ENCODE results near the gene SEC14L2.

Gene SEC14L2

DNA sequence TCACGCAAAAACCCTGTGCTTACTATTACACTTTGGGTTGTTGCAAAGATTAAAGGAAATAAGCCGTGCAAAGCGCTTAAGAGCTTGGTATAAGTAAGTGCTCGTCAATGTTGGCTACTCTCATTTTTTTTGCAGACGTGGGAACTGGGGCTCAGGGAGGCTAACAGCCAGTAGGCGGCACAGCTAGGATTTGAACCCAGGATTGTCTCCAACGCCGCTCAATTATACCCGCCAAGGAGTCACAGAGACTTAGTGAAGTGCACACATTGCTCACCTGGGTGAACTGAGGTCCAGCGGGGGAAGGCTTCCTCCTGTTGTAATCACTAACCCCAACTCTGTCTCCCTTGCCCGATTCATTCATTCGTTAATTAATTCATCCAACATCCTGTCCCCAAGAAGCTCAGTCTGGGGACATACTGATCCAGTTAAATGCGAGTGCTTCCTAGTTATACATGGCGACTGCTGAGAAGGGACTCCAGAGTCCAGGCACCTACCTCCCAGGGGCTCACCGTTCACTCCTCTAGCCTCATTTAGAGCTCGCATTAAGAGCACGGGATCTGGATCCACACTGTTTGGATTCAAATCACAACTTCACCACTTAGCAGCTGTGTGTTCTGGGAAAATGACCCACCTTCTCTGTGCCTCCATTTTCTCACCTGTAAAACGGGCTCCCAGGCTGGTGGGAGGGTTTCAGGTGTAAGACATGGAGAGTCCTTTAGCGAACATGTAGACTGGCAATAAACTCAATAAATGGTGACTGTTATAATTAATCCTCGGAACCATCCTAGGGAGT, 27.9 kb downstream of the SEC14L2 start:
- FAIRE-seq (no peak), DNase-seq (ENCODE audit: extremely low spot score, insufficient read length, low read depth) (no peak)

DNA sequence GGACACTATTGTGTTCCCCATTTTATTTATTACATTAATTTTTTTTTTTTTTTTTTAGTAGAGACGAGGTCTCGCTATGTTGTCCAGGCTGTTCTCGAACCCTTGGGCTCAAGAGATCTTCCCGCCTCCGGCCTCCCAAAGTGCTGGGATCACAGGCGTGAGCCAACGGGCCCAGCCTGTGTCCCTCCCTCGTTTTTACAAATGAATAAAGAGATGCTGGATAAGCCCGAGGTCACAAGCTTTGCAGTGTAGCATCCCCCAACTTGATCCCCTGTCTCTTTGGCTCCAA, 28.5 kb downstream of the SEC14L2 start:
- FAIRE-seq (no peak), DNase-seq (ENCODE audit: extremely low spot score, insufficient read length, low read depth) (no peak)

DNA sequence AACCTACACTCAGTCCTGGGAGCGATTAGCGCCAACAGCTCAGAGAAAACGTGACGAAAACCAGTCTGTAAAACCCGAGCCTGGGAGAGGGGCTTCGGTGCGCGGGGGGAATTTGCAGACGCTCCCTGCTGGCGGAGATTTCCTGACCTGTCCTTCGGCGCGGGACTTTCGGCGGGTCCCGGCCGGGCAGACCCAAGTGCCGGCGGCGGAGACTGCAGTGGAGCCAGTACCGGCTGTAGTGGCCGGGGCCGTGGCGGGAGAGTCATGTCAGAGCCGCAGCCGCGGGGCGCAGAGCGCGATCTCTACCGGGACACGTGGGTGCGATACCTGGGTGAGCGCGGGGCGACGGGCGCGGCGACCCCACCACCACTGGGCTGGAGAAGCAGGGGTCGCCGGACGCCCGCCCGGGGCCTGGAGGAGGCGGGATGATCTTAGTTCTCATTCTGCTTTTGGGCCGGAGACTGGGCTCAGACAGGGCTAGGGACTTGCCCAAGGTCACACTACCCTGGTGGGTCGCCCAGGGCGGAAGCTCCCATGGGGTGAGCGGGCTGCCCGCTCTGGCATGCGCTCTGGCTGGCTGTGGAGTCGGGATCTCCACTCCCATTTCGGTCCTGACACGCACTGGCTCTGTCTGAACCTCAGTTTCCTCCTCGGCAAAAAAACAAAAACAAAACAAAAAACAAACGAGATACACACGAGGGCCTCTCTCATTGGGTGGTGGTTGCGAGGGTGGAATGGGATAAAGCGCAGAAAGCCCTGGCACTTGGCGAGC, 29.0 kb downstream of the SEC14L2 start, which contains the start of gene MTFP1:
MTFP1 (plus strand) TSS at position 153 of the 772 bp plus-strand sequence; CDS start at position 265, 112 bp downstream.
- FAIRE-seq (peak; percentile 83), DNase-seq (ENCODE audit: extremely low spot score, insufficient read length, low read depth) (peak; percentile 47)

DNA sequence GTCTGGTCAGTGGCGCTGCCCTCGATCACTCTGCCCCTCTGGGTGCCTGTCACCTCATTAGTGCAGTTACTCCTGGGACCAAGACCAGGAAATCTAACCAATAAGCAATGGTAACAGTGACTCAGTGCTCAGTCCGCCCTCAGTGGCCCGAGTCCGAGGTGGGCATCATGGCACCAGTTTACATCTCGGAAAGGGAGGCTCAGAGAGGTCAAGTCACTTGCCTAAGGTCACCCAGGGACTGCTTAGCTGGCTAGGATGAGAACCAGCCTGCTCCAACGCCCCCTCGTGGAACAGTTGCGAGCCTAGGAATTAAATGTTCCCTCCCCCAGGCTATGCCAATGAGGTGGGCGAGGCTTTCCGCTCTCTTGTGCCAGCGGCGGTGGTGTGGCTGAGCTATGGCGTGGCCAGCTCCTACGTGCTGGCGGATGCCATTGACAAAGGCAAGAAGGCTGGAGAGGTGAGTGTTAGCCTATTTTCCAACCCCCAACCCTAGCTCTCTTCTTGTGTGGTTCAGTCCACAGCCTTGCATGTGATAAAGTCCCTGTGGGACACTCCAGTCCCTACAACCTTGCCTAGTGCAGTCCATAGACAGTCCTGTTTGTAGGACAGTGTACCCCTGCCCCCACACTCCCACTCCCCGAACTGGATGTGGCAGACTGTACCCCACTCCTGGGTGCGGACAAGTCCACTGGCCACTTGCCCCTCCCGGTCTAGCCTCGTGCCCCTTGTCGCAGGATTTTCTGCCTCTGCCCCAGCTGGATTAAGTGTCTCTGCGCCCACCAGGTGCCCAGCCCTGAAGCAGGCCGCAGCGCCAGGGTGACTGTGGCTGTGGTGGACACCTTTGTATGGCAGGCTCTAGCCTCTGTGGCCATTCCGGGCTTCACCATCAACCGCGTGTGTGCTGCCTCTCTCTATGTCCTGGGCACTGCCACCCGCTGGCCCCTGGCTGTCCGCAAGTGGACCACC, 29.9 kb downstream of the SEC14L2 start:
- DNase-seq (ENCODE audit: extremely low spot score, insufficient read length, low read depth) (peak; percentile 49), FAIRE-seq (peak; percentile 92)

DNA sequence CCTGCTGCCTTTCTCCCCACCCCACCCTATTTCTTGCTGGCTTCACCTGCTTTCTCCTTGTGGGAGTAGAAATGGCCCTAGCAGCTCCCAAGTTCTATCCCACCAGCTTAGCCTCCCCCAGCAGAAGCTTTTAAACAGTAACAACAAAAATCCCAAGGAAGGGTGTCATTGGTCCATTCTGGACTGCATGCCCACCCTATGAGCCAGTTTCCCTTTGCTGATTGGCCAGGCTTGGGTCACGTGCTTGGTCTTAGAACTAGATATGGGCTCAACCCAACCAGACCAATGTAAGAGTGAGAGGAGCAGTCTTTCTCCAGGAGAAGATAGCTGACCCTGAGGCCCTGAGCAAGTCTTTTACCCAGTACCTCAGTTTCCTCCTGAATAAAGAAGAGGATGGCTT, 31.1 kb downstream of the SEC14L2 start:
- FAIRE-seq = no peak
- DNase-seq (ENCODE audit: extremely low spot score, insufficient read length, low read depth) = no peak

DNA sequence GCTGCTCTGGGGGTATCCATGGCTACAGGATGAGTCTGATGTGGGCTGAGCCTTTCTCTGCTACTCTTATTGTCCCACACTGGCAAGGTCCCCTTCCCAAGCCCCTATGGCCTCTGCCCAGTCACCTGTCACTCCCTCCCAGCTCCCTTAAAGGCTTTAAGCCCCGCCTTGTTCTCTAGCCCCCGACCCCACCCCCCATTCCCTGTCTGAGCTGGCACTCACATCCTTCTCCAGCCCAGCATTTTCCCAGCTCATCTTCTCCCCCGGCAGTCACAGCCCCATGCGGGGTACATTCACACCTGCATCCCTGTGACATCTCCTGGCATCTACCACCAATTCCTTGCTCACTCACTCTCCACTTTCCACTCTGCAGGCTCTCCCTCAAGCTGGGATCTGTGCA, 33.1 kb downstream of the SEC14L2 start:
- FAIRE-seq (no peak), DNase-seq (ENCODE audit: extremely low spot score, insufficient read length, low read depth) (no peak)

DNA sequence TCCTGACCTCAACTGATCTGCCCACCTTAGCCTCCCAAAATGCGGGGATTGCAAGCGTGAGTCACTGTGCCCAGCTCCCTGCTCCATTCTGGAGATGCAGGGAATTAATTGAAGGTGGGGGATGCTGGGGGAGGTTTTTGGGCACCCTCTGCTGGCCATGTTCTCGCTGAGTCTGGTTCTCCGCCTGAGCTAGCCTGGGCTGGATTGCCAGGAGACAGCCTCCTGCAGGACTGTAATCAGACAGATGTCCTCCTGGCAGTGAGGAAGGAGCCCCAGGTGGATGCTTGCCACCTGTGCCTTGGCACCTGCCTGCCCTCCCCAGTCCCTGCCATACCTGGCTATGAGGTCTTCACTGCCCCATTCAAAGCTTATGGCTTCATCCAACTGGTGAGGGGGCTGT, 34.1 kb downstream of the SEC14L2 start:
- no peak for FAIRE-seq
- no peak for DNase-seq (ENCODE audit: extremely low spot score, insufficient read length, low read depth)

DNA sequence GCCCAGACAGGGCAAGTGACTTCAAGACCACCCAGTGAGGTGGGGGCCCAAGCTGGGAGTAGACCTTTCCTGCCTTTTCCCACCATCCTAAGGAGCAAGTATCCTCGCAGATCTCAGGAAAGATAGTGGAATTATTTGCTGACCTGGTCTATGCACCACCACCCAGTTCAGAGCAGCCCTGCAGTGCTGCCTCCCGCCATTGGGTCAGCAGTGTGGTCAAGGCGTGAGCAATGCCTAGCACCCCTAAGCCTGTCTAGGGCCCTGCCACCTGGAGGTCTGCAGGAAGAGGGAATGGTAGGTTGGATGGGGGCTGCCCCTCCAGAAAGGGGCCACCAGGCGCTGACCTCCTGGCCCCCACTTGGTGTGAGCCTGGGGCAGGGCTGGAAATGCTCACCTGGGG, 35.3 kb downstream of the SEC14L2 start:
- FAIRE-seq = no peak
- no peak for DNase-seq (ENCODE audit: extremely low spot score, insufficient read length, low read depth)

DNA sequence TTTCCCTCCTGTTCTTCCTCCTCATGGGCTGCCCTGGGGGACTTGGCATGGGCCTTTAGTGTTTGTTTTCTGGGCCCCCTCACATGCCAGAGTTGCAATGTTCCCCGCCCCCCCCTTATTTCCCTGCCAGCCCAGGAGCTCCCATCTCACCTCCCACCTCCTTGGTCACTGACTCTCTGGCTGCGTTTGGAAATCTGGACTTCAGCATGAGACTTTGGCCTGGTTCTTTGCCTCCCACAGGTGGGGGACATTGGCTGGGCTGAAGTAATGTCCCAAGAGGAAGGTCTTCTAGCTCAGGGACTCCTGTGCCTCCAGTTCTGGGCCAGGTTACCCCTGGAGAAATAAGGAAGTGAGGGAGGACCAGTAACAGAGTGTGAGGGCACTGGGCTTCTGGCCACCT, 35.7 kb downstream of the SEC14L2 start:
- FAIRE-seq = no peak

DNA sequence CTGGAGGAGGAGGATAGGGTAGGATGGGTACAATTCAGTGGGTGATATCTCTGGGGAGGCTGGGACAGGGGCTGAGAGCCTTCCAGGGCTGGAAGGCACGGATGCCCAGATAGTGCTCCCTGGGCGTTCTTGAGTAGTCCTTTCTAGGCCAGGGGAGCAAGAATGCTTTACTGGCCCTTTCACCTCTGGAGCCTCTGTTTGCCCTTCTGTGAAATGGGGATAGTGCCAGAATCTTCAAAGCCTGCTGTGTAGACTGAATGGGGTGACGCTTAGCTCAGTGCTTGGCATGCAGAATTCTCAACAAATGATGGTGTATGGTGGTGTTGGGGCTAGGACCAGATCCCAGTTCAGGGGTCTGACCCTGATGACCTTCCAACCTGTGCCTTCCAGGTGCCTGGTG, 36.4 kb downstream of the SEC14L2 start:
- DNase-seq (ENCODE audit: extremely low spot score, insufficient read length, low read depth) (no peak), FAIRE-seq (no peak)

More for the DNA sequence above, 35.7 kb downstream of the SEC14L2 start:
- DNase-seq (ENCODE audit: extremely low spot score, insufficient read length, low read depth) = no peak

DNA sequence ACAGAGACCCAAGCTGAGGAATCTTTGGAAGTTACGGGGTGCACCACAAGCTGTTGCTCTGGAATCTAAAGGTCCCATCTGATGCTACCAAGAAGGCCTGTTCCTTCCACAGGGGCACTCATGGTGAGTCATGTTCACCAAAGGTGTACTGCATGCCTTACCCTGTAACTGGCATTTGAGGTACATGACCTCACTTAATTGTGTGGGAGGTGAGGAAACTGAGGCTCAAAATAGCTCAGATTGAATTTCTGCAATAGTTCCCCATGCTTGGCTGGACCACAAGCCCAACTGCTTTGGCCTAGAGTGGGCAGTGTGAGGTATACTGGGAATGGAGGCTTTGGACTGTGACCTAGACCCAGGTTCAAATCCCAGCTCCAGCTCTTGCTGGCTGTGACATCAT, 37.0 kb downstream of the SEC14L2 start:
- DNase-seq (ENCODE audit: extremely low spot score, insufficient read length, low read depth) = no peak
- FAIRE-seq = no peak

DNA sequence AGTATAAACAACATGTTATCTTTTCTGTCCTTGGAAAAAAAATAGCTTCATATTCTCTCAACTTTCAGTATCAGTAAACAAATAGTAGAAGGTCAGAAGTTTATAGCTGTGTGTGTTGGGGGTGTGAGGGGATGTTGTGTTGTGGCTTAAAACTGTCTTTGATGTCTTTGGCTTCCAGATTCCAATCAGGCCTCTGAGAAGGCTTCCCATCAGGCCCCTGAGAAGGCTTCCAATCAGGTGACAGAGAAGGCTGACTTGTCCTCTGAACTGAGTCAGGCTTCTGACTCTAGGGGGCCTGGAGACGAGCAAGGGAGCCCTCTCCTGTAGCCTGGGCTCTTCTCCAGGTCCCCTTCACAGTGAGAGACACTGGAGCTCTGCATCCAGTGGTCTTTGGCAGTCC, 38.0 kb downstream of the SEC14L2 start:
- DNase-seq (ENCODE audit: extremely low spot score, insufficient read length, low read depth) (no peak), FAIRE-seq (no peak)

DNA sequence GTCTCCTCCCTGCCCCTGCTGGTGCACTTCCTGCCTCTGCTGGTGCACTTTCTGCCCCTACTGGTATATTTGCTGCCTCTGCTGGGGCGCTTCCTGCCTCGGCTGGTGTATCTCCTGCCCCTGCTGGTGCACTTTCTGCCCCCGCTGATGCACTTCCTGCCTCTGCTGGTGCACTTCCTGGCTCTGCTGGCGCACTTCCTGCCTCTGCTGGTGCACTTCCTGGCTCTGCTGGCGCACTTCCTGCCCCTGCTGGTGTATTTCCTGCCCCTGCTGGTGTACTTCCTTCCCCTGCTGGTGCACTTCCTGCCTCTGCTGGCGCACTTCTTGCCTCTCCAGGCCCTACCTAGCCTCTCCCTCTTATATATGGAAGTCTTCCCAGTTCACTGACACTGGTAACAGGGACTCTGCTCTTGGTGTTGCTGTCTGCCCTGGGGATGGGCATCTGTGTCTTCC, 38.9 kb downstream of the SEC14L2 start:
- FAIRE-seq (peak; percentile 95), DNase-seq (ENCODE audit: extremely low spot score, insufficient read length, low read depth) (peak; percentile 23)

DNA sequence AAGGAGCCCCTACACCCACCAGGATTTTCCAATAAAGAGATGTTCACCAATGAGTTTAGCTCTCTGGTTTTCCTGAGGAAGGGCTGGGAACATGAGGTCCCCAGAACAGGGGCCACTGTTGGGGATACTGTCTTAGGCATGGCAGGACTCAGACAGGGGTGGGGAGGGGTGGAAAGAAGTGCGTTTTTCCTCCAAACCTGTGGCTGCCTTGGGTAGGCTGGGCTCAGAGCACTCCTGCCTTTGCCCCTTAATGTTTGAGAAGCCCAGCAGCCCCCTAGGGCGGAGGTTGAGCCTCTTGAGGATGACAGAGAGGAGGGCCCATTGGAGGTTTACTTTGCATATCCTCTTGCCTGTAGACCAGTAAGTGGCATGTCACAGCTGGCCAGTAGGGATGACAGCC, 39.4 kb downstream of the SEC14L2 start:
- FAIRE-seq = no peak

DNA sequence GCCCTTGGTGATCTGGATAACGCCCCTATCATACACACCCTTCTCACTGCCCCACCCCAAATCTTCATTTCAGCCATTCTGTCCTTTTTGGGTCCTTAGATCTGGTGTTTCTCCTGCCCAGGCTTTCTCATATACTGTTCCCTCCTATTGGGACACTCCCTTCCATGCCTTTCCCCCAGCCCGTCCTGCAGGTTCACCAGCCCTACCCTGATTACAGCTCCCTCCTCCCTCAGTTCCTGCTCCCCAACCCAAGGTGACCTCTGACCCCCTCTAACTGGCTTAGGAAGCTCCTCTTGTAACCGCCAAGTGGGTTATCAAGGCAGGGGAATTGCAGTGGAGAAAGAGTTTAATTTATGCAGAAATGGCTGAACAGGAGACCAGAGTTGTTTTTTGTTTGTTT, 41.7 kb downstream of the SEC14L2 start:
- FAIRE-seq (no peak), DNase-seq (ENCODE audit: extremely low spot score, insufficient read length, low read depth) (no peak)

More for the DNA sequence above, 39.4 kb downstream of the SEC14L2 start:
- no peak for DNase-seq (ENCODE audit: extremely low spot score, insufficient read length, low read depth)

DNA sequence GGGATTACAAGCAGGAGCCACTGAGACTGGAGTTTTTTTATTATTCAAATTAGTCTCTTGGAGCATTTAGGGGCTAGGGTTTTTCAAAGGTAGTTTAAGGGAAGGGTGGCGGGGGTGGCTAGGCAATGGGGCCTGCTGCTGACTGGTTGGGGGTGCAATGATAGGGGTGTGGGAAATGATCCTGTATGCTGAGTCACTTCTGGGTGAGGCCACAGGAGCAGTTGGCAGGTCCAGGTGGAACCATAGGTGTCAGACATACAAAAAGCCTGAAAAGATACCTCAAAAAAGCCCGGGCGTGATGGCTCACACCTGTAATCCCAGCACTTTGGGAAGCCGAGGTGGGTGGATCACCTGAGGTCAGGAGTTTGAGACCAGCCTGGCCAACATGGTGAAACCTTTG, 42.4 kb downstream of the SEC14L2 start:
- FAIRE-seq (no peak), DNase-seq (ENCODE audit: extremely low spot score, insufficient read length, low read depth) (no peak)

DNA sequence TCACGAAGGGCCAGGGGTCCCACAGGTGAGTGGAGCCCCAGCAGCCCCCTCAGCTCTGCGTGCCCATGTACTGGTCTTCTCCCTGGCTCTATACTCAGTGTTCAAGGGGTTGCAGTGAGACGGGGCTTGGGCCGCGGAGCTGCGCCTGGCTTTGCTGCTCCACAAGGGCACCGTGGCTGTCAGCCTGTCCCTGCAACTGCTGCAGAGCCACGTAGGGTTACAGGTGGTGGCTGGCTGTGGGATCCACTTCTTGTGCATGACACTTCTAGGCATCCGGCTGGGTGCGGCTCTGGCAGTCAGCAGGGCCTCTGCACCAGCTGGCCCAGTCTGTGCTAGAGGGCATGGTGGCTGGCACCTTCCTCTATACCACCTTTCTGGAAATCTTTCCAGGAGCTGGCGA, 43.0 kb downstream of the SEC14L2 start:
- no peak for DNase-seq (ENCODE audit: extremely low spot score, insufficient read length, low read depth)
- no peak for FAIRE-seq

DNA sequence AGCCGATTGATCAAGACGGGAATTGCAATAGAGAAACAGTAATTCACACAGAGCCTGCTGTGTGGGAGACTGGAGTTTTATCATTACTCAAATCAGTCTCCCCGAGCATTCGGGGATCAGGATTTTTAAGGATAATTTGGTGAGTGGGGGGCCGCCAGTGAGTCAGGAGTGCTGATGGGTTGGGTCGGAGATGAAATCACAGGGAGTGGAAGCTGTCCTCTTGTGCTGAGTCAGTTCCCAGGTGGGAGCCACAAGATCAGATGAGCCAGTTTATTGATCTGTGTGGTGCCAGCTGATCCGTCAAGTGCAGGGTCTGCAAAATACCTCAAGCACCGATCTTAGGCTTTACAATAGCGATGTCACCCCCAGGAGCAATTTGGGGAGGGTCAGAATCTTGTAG, 44.3 kb downstream of the SEC14L2 start:
- DNase-seq (ENCODE audit: extremely low spot score, insufficient read length, low read depth) = no peak
- no peak for FAIRE-seq

DNA sequence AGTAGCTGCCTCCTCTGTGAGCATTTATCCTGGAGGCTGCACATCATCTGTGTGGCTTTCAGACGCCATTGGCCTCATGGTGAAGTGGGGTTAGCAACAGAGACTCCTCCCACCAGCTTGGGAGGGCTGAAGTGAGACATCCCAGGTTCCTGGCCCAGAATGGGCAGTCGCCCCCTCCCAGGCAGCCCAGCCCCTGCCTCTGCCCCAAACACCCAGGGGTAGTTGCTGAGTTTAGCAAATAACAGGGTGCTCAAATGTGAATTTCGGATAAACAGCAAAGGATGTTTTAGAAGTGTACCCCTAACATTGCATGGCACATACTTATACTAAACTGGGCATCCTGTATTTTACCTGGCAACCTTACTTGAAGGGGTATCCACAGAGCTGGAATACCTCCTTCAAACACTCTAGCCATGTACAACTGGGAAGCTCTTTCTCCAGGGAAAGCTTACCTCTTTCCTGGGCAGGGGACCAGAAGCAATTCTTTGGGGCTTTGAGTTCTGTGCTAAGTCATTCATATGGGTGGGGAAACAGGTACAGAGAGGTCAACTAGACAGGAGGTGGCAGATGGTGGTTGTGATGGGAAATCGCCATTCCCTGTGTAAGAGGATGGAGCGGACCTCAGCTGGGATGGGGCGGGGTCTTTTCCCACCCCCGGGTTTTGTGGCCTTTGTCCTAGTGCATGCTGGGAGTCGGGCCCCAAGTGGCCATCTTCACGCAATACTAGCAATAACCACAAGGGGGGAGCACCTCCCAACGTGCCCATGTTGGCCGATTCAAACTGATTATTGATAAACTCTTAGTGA, 48.0 kb downstream of the SEC14L2 start:
- peak; percentile 71 for FAIRE-seq

More for the DNA sequence above, 48.0 kb downstream of the SEC14L2 start:
- DNase-seq (ENCODE audit: extremely low spot score, insufficient read length, low read depth) = peak; percentile 67
